Activated B cell treated with CpG ODN at 0.5 μM for 24 hours (primary cell): Measurements from ENCODE around the gene RIMBP2. TPM values are rescaled to one million over a fixed set of nuclear protein-coding genes. Genes with fewer than 3 reads are reported as not detected.

ENCODE experiments used
- ATAC-seq: fragments of 200-7000 bp; cut with Tn5 transposase; one replicate; pipeline ENCODE4 v1.10.0; 2021; ENCODE audit warnings: low read depth, mild to moderate bottlenecking, moderate library complexity
- CTCF ChIA-PET: fragments of 350-600 bp; sonication (Branson Sonifier 250); formaldehyde crosslinking; loops from one replicate; lab custom pipeline; 2021; ENCODE audit warnings: antibody characterized with exemption; lab: Charles Lee
- POLR2A ChIA-PET: fragments of 350-600 bp; sonication (Branson Sonifier 250); formaldehyde crosslinking; loops from one replicate; lab custom pipeline; 2021; ENCODE audit warnings: antibody characterized with exemption; lab: Charles Lee
- DNase-seq: peaks from one replicate; pipeline ENCODE4 v3.0.0; 2022
- H3K27ac Mint-ChIP-seq: one replicate; pipeline ENCODE4 v1.8.0; 2020; ENCODE audit warnings: mixed read lengths
- H3K27me3 Mint-ChIP-seq: one replicate; pipeline ENCODE4 v1.8.0; 2021; ENCODE audit warnings: mixed read lengths
- H3K36me3 Mint-ChIP-seq: one replicate; pipeline ENCODE4 v1.8.0; 2021; ENCODE audit warnings: low read depth, mixed read lengths
- H3K4me1 Mint-ChIP-seq: one replicate; pipeline ENCODE4 v1.8.0; 2021; ENCODE audit warnings: mixed read lengths
- H3K4me3 Mint-ChIP-seq: one replicate; pipeline ENCODE4 v1.8.0; 2020; ENCODE audit warnings: mild to moderate bottlenecking, mixed read lengths
- H3K9me3 Mint-ChIP-seq: one replicate; pipeline ENCODE4 v1.8.0; 2020; ENCODE audit warnings: mixed read lengths
- CTCF ChIP-seq: fragments of 200-600 bp; IDR thresholded peaks from one replicate; pipeline ENCODE4 v1.8.0; 2022; ENCODE audit warnings: antibody characterized with exemption, mild to moderate bottlenecking
- intact Hi-C: fragments of 100-400 bp; cut with micrococcal nuclease; formaldehyde crosslinking; loops from one replicate; pipeline ENCODE4 v1.15.1; 2024
- total RNA-seq: library from RNA; stranded (reverse); gene quantifications from 2 replicates; pipeline ENCODE4 v1.2.3, GENCODE V29; 2022

RIMBP2 gene
- total RNA-seq, 1 donor from 2014 or later: not detected

- Mint-ChIP-seq H3K36me3 (no peaks in the 10 kb centered on the region), H3K4me1 (no peaks in the 10 kb centered on the region), H3K9me3 (peaks cover 4% of the 10 kb centered on the region), H3K27me3 (no peaks in the 10 kb centered on the region), H3K27ac (no peak overlapping the region), H3K4me3 (no peak overlapping the region)
- TF ChIP-seq CTCF: no peak
- CTCF ChIA-PET: no interaction called here
- no peak for DNase-seq
- intact Hi-C loops: no loop called here
- ATAC-seq: no peak
- POLR2A ChIA-PET: no interaction called here
Measured at GRCh38 chr12:130511285-130511684, 204.8 kb downstream of the RIMBP2 start.

GRCh38 chr12:130509454-130509853 lies 206.6 kb downstream of the RIMBP2 start:
- no peaks in the 10 kb centered on the region for H3K4me1 Mint-ChIP-seq
- intact Hi-C loops: no loop called here

GRCh38 chr12:130508847-130509246 lies 207.3 kb downstream of the RIMBP2 start:
- no peaks in the 10 kb centered on the region for H3K36me3 Mint-ChIP-seq
- no peaks in the 10 kb centered on the region for H3K4me1 Mint-ChIP-seq
- H3K9me3 Mint-ChIP-seq: no peaks in the 10 kb centered on the region
- H3K27me3 Mint-ChIP-seq: no peaks in the 10 kb centered on the region
- TF ChIP-seq CTCF: no peak
- no peak overlapping the region for H3K4me3 Mint-ChIP-seq
- ATAC-seq (no peak), DNase-seq (no peak)
- POLR2A ChIA-PET: no interaction called here
- H3K27ac Mint-ChIP-seq: no peak overlapping the region
- CTCF ChIA-PET: no interaction called here
- intact Hi-C loops: no loop called here

More at GRCh38 chr12:130509454-130509853, 206.6 kb downstream of the RIMBP2 start:
- H3K27ac Mint-ChIP-seq: no peak overlapping the region
- H3K9me3 Mint-ChIP-seq: no peaks in the 10 kb centered on the region
- no peaks in the 10 kb centered on the region for H3K36me3 Mint-ChIP-seq
- ATAC-seq: no peak
- ChIA-PET POLR2A (no interaction called here), CTCF (no interaction called here)
- DNase-seq: no peak
- no peaks in the 10 kb centered on the region for H3K27me3 Mint-ChIP-seq
- TF ChIP-seq CTCF: no peak
- no peak overlapping the region for H3K4me3 Mint-ChIP-seq

DNA sequence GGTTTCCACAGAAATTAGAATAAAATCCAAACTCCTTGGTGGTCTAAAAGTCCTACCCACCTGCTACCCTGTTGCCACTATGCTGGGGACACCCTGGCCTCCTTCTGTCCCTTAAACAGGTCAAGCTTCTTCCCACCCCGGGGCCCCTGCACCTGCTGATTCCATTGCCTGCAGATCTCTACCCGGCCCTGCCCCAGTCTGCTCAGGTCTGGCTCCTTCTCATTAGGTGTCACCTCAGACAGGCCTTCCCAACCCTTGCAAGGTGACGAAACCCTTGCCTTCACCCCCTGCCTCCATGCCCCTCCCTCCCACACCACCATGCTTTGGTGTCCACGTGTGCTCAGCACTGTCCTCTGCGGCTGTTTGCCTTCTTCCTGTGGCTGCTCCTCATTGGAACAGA lies 207.8 kb downstream of the RIMBP2 start:
- Mint-ChIP-seq H3K4me3 (no peak overlapping the region), H3K36me3 (no peaks in the 10 kb centered on the region), H3K27ac (no peak overlapping the region), H3K4me1 (no peaks in the 10 kb centered on the region), H3K9me3 (no peaks in the 10 kb centered on the region), H3K27me3 (no peaks in the 10 kb centered on the region)
- ATAC-seq: no peak
- intact Hi-C loops: no loop called here
- DNase-seq: no peak
- no peak for TF ChIP-seq CTCF
- POLR2A ChIA-PET: no interaction called here
- CTCF ChIA-PET: no interaction called here

GRCh38 chr12:130506844-130507243 lies 209.3 kb downstream of the RIMBP2 start:
- intact Hi-C loops: no loop called here
- ChIA-PET CTCF (no interaction called here), POLR2A (no interaction called here)
- no peak overlapping the region for H3K27ac Mint-ChIP-seq
- ATAC-seq (no peak), DNase-seq (no peak)
- H3K9me3 Mint-ChIP-seq: no peaks in the 10 kb centered on the region
- no peak overlapping the region for H3K4me3 Mint-ChIP-seq
- H3K4me1 Mint-ChIP-seq: no peaks in the 10 kb centered on the region
- TF ChIP-seq CTCF: no peak
- no peaks in the 10 kb centered on the region for H3K36me3 Mint-ChIP-seq
- no peaks in the 10 kb centered on the region for H3K27me3 Mint-ChIP-seq
